ENCODE measurements around the gene DEFB121. TPM values are rescaled to one million over a fixed set of nuclear protein-coding genes. Genes with fewer than 3 reads are reported as not detected.

The DEFB121 gene
- total and polyA plus RNA-seq, 2 of the 8 experiments (the other 6 are each of a cell fraction or from before 2014, with no cell fraction given): not detected

DNA sequence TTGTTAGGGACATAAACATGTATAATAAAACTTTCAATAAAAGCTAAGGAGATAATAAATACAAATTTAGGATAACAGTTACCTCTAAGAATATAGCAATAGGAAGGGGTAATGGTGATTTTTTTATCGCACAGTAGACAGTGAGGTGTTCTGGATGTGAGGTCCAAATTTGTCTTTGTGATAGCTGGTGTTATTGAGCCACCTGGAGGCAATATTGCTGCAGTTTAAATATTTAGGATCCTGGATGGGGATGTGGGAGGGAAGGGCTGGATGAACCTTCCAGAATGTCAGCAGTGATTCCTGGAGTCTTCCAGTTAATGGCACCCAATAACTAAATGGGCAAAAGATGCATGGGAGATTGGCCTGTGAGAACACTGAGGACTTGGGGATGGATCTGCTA, 48.3 kb upstream of the DEFB121 start:
- no peak for DNase-seq (ENCODE audit: low read depth in 1 of 2, low spot score in 2 of 2)
- H2BK15ac ChIP-seq (ENCODE audit: low read length): no peak overlapping the region
- no peaks in the 10 kb centered on the region; a peak in 1 of 8 replicates for H3K36me3 ChIP-seq (ENCODE audit: control insufficient read depth in 2 of 4, insufficient read depth in 4 of 4, low read length in 3 of 4)
- H3K27ac ChIP-seq (ENCODE audit: low read depth, low read length): no peak overlapping the region
- H3K4me3 ChIP-seq (ENCODE audit: extremely low read depth in 1 of 4, insufficient read depth in 2 of 4, low read depth in 3 of 4, low read length in 4 of 4): no peak overlapping the region
- ChIA-PET POLR2A (ENCODE audit: partially characterized antibody) (no interaction called here), CTCF (ENCODE audit: partially characterized antibody) (interaction anchor here (0.7 kb wide), 1 partner anchor 104 kb away, joined by 3 read pairs; no protein-coding TSS in a partner anchor)
- no peak overlapping the region for H2BK120ac ChIP-seq (replicated peaks; ENCODE audit: low read depth, low read length)
- no peak overlapping the region for H3K9ac ChIP-seq (replicated peaks in 1 of 4; ENCODE audit: extremely low read depth in 1 of 4, low read depth in 3 of 4, low read length in 3 of 4)
- H3K79me1 ChIP-seq (ENCODE audit: low read depth, low read length): no peaks in the 10 kb centered on the region
- no peak overlapping the region for H3K4me2 ChIP-seq (ENCODE audit: insufficient read depth in 1 of 2, low read depth in 2 of 2, low read length in 2 of 2)
- H3K23me2 ChIP-seq (ENCODE audit: low read depth, low read length): no peaks in the 10 kb centered on the region
- no peak overlapping the region for H3K14ac ChIP-seq (ENCODE audit: insufficient read length)
- no peak overlapping the region for H4K91ac ChIP-seq (replicated peaks; ENCODE audit: insufficient read length, low read length)
- no peak overlapping the region for H3K56ac ChIP-seq (replicated peaks; ENCODE audit: insufficient read length, low read depth, low read length)
- H3K79me2 ChIP-seq (ENCODE audit: control insufficient read depth in 1 of 2, insufficient read depth in 2 of 2, low read length in 2 of 2): no peaks in the 10 kb centered on the region
- no peak overlapping the region for H4K8ac ChIP-seq (ENCODE audit: extremely low read depth, insufficient read depth, low read length)
- 90% methylated on average over 1 of the region's 1 CpG; no CpG with 5 or more reads in 1 of the 2 experiments for WGBS, 2 experiments (ENCODE audit: extremely low coverage in 1 of 2, insufficient coverage in 1 of 2, insufficient read length in 1 of 2, insufficient replicate concordance in 2 of 2, low coverage in 1 of 2, low lambda C conversion rate in 2 of 2, missing lambda C conversion rate in 1 of 2)
- no peak overlapping the region for H3K23ac ChIP-seq (ENCODE audit: insufficient read length)
- no peak overlapping the region for H2BK20ac ChIP-seq (ENCODE audit: low read length)
- no peak overlapping the region for H2BK5ac ChIP-seq (ENCODE audit: low read depth, low read length)
- no peaks in the 10 kb centered on the region; a peak in 1 of 7 replicates for H3K4me1 ChIP-seq (replicated peaks in 1 of 4; ENCODE audit: control insufficient read depth in 3 of 4, insufficient read depth in 4 of 4, low read length in 3 of 4)
- H2AFZ ChIP-seq (ENCODE audit: low read length): no peak overlapping the region
- H3K18ac ChIP-seq (ENCODE audit: extremely low read depth, low read length): no peak overlapping the region
- H3K4ac ChIP-seq (replicated peaks; ENCODE audit: insufficient read length, low read depth, low read length): no peak overlapping the region
- no peaks in the 10 kb centered on the region for H4K20me1 ChIP-seq (replicated peaks in 1 of 2; ENCODE audit: control insufficient read depth in 1 of 2, insufficient read depth in 2 of 2, low read length in 2 of 2)
- H2BK12ac ChIP-seq (ENCODE audit: low read depth, low read length): no peak overlapping the region
- no peak overlapping the region for H4K5ac ChIP-seq (ENCODE audit: insufficient read length, low read depth, low read length)
- H2AK5ac ChIP-seq (ENCODE audit: low read depth, low read length): no peak overlapping the region
- FAIRE-seq: no peak
- H3K9me3 ChIP-seq (ENCODE audit: insufficient read depth in 2 of 2, low read depth in 1 of 2, low read length in 1 of 2): peaks cover 56 to 59% of the 10 kb centered on the region in 2 experiments
- no peaks in the 10 kb centered on the region for H3K27me3 ChIP-seq (replicated peaks in 1 of 4; ENCODE audit: control insufficient read depth in 3 of 4, extremely low read depth in 1 of 4, insufficient read depth in 3 of 4, low read length in 3 of 4)
- TF ChIP-seq PHF8 (conservative IDR thresholded peaks at IDR 0.05; ENCODE audit: low read depth, low read length) (no peak), EP300 (IDR thresholded peaks at IDR 0.05; ENCODE audit: borderline replicate concordance in 1 of 2, low read depth in 2 of 2, low read length in 2 of 2) (no peak), ASH2L (IDR thresholded peaks at IDR 0.05; ENCODE audit: low read length) (no peak), SIN3A (conservative IDR thresholded peaks at IDR 0.05 in 1 of 2, IDR thresholded peaks at IDR 0.05 in 1 of 2; ENCODE audit: low read depth in 1 of 2, low read length in 2 of 2) (no peak), NRF1 (IDR thresholded peaks at IDR 0.05; ENCODE audit: low read depth, low read length) (no peak), GABPA (IDR thresholded peaks at IDR 0.05; ENCODE audit: borderline replicate concordance, insufficient read depth, low read length) (no peak), HDAC6 (IDR thresholded peaks at IDR 0.05; ENCODE audit: low read depth, low read length) (no peak)
- TF ChIP-seq, protein P1, sequence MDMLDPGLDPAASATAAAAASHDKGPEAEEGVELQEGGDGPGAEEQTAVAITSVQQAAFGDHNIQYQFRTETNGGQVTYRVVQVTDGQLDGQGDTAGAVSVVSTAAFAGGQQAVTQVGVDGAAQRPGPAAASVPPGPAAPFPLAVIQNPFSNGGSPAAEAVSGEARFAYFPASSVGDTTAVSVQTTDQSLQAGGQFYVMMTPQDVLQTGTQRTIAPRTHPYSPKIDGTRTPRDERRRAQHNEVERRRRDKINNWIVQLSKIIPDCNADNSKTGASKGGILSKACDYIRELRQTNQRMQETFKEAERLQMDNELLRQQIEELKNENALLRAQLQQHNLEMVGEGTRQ (IDR thresholded peaks at IDR 0.05; ENCODE audit: low read length): no peak
